Fibroblast of lung (primary cell): ENCODE data around the gene RTP1.

Source experiments
- EZH2 ChIP-seq: IDR thresholded peaks from 2 replicates; pipeline ENCODE4 v1.5.1; 2012; ENCODE audit warnings: low read length, control low read depth, mild to moderate bottlenecking; ENCODE audit errors: missing control alignments
- TF ChIP-seq, protein P1 (sequence below), 2 donors: IDR thresholded peaks in 1 of 2; conservative IDR thresholded peaks in 1 of 2; 1 replicate in 1 of 2; 2 replicates in 1 of 2; pipeline ENCODE4 v1.5.1; 2011 to 2012; ENCODE audit warnings: low read length in 2 of 2, control low read depth in 1 of 2, inconsistent platforms in 1 of 2, low read depth in 1 of 2, mild to moderate bottlenecking in 1 of 2

DNA sequence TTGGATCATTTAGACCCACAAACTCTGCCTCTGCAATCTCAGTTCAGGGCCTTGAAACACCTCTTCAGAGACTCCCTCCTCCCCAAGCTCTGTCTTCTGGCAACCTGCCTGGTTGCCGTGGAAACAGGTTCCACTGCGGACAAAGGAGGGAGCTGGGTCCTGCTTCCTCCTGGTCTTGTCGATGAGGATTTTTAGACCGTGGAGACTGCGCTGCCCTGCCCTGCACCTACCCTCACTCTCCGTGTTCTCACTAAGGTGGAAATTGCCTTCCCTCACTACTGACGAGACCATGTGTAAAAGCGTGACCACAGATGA is at the start of gene RTP1:
- TF ChIP-seq, protein P1, sequence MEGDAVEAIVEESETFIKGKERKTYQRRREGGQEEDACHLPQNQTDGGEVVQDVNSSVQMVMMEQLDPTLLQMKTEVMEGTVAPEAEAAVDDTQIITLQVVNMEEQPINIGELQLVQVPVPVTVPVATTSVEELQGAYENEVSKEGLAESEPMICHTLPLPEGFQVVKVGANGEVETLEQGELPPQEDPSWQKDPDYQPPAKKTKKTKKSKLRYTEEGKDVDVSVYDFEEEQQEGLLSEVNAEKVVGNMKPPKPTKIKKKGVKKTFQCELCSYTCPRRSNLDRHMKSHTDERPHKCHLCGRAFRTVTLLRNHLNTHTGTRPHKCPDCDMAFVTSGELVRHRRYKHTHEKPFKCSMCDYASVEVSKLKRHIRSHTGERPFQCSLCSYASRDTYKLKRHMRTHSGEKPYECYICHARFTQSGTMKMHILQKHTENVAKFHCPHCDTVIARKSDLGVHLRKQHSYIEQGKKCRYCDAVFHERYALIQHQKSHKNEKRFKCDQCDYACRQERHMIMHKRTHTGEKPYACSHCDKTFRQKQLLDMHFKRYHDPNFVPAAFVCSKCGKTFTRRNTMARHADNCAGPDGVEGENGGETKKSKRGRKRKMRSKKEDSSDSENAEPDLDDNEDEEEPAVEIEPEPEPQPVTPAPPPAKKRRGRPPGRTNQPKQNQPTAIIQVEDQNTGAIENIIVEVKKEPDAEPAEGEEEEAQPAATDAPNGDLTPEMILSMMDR (conservative IDR thresholded peaks at IDR 0.05 in 1 of 2, IDR thresholded peaks at IDR 0.05 in 1 of 2; ENCODE audit: low read depth in 1 of 2, low read length in 2 of 2), result no peak
- TF ChIP-seq EZH2, result no peak
